HCT116 (cell line): ENCODE measurements around the gene TAS2R60. TPM values are rescaled to one million over a fixed set of nuclear protein-coding genes. Genes with fewer than 3 reads are reported as not detected.

Source experiments
- ATAC-seq: fragments of 200-7000 bp; cut with Tn5 transposase; 2 replicates; pipeline ENCODE4 v1.9.1; 2020; ENCODE audit warnings: mild to moderate bottlenecking, moderate library complexity
- BruUV-seq: library from RNA; stranded (reverse); fragments of 400-500 nt; replicated peaks from 2 replicates; lab custom pipeline; 2021; lab: Mats Ljungman, UMichigan
- CTCF ChIA-PET: fragments of 300-600 bp; sonication (Branson Sonifier 250); formaldehyde crosslinking; loops from one replicate; lab custom pipeline; 2021; ENCODE audit warnings: antibody characterized with exemption; lab: Charles Lee
- POLR2A ChIA-PET: fragments of 300-600, 350-600 bp; sonication (Branson Sonifier 250); formaldehyde crosslinking; loops from one replicate; lab custom pipeline; 2021; ENCODE audit warnings: antibody characterized with exemption; lab: Charles Lee
- RAD21 ChIA-PET, 2 experiments: fragments of 300-600 bp; sonication (Branson Sonifier 250); formaldehyde crosslinking; loops; one replicate each; lab custom pipeline; 2023; ENCODE audit warnings: low total read pairs in 2 of 2; ENCODE audit not compliant: uncharacterized antibody in 2 of 2, unreplicated experiment in 2 of 2, low non-redundant PET in 1 of 2; lab: Charles Lee
- DNase-seq: peaks from one replicate; pipeline ENCODE4 v3.0.0-alpha.2; 2010; ENCODE audit warnings: low read depth, low spot score
- H2AFZ ChIP-seq: fragments of 200-600 bp; shearing (Covaris generic), sonication (generic); 2 replicates; pipeline ENCODE4 v1.6.1; 2017; ENCODE audit warnings: low read depth, mixed run types, mixed read lengths, antibody characterized with exemption, low read length; ENCODE audit not compliant: poor library complexity, severe bottlenecking
- H3K27ac ChIP-seq: 2 replicates; pipeline ENCODE4 v1.5.1; 2012; ENCODE audit warnings: low read depth, low read length
- H3K27me3 ChIP-seq: fragments of 200-600 bp; sonication (generic); 2 replicates; pipeline ENCODE4 v1.6.1; 2016; ENCODE audit warnings: mixed run types, low read length, mixed read lengths; ENCODE audit not compliant: insufficient read depth
- H3K36me3 ChIP-seq, 2 experiments: fragments of 200-500 bp in 1 of 2; fragments of 200-600 bp in 1 of 2; sonication (Bioruptor generic) in 1 of 2; sonication (generic) in 1 of 2; 2 replicates each; pipeline versions ENCODE4 v1.5.1 to v1.6.1; 2014 to 2016; ENCODE audit warnings: low read length in 2 of 2, inconsistent platforms in 1 of 2, mixed read lengths in 1 of 2, mixed run types in 1 of 2; ENCODE audit not compliant: insufficient read depth in 2 of 2, control insufficient read depth in 1 of 2
- H3K4me1 ChIP-seq, 2 experiments: fragments of 200-600 bp in 1 of 2; sonication (generic) in 1 of 2; 2 replicates each; pipeline versions ENCODE4 v1.5.1 to v1.6.1; 2012 to 2017; ENCODE audit warnings: low read length in 2 of 2, inconsistent platforms in 1 of 2, mild to moderate bottlenecking in 1 of 2, mixed read lengths in 1 of 2, mixed run types in 1 of 2, moderate library complexity in 1 of 2; ENCODE audit not compliant: insufficient read depth in 2 of 2, control insufficient read depth in 1 of 2
- H3K4me2 ChIP-seq: fragments of 200-600 bp; sonication (generic); 2 replicates; pipeline ENCODE4 v1.6.1; 2017; ENCODE audit warnings: mixed run types, low read length, mixed read lengths
- H3K4me3 ChIP-seq, 2 experiments: fragments of 200-600 bp in 1 of 2; sonication (generic) in 1 of 2; replicated peaks in 1 of 2; 2 replicates each; pipeline ENCODE4 v1.5.1; 2011 to 2016; ENCODE audit warnings: low read length in 2 of 2, control low read depth in 1 of 2, low read depth in 1 of 2, mild to moderate bottlenecking in 1 of 2, mixed read lengths in 1 of 2, mixed run types in 1 of 2
- H3K79me2 ChIP-seq: fragments of 200-600 bp; sonication (generic); 2 replicates; pipeline ENCODE4 v1.6.1; 2017; ENCODE audit warnings: mild to moderate bottlenecking, mixed run types, low read length, moderate library complexity, mixed read lengths; ENCODE audit not compliant: insufficient read depth
- H3K9ac ChIP-seq: fragments of 200-600 bp; sonication (generic); 2 replicates; pipeline ENCODE4 v1.6.1; 2016; ENCODE audit warnings: low read length, mixed read lengths
- H3K9me2 ChIP-seq: fragments of 200-600 bp; sonication (generic), shearing (Covaris generic); 2 replicates; pipeline ENCODE4 v1.6.1; 2017; ENCODE audit warnings: mixed run types, mild to moderate bottlenecking, moderate library complexity; ENCODE audit not compliant: insufficient read depth
- H3K9me3 ChIP-seq, 2 experiments: fragments of 200-500 bp in 1 of 2; fragments of 200-600 bp in 1 of 2; sonication (Bioruptor generic) in 1 of 2; sonication (generic) in 1 of 2; 2 replicates each; pipeline ENCODE4 v1.6.1; 2014 to 2017; ENCODE audit warnings: low read length in 2 of 2, mixed read lengths in 2 of 2, inconsistent platforms in 1 of 2, low read depth in 1 of 2, mild to moderate bottlenecking in 1 of 2, mixed run types in 1 of 2, moderate library complexity in 1 of 2; ENCODE audit not compliant: control insufficient read depth in 1 of 2, insufficient read depth in 1 of 2
- H4K20me1 ChIP-seq: fragments of 200-600 bp; sonication (generic), shearing (Covaris generic); 2 replicates; pipeline ENCODE4 v1.6.1; 2017; ENCODE audit warnings: mixed run types, mild to moderate bottlenecking, moderate library complexity; ENCODE audit not compliant: insufficient read depth
- CBX3 ChIP-seq: IDR thresholded peaks from 2 replicates; pipeline ENCODE4 v1.6.1; 2012; ENCODE audit warnings: low read depth
- ELF1 ChIP-seq: IDR thresholded peaks from 2 replicates; pipeline ENCODE4 v1.6.1; 2012; ENCODE audit warnings: low read depth, borderline replicate concordance
- EZH2phosphoT487 ChIP-seq: fragments of 200-600 bp; IDR thresholded peaks from 2 replicates; pipeline ENCODE4 v1.6.1; 2018; ENCODE audit warnings: antibody characterized with exemption, borderline replicate concordance
- FOSL1 ChIP-seq: IDR thresholded peaks from 2 replicates; pipeline ENCODE4 v1.6.1; 2012; ENCODE audit warnings: low read depth
- RAD21 ChIP-seq: IDR thresholded peaks from 2 replicates; pipeline ENCODE4 v1.6.1; 2012; ENCODE audit warnings: low read depth, mild to moderate bottlenecking
- SIN3A ChIP-seq: IDR thresholded peaks from 2 replicates; pipeline ENCODE4 v1.6.1; 2012; ENCODE audit warnings: low read depth
- SRF ChIP-seq: IDR thresholded peaks from 2 replicates; pipeline ENCODE4 v1.6.1; 2012; ENCODE audit warnings: low read depth
- YY1 ChIP-seq: IDR thresholded peaks from 2 replicates; pipeline ENCODE4 v1.6.1; 2011; ENCODE audit warnings: low read length, low read depth, moderate library complexity, mild to moderate bottlenecking; ENCODE audit not compliant: insufficient replicate concordance; ENCODE audit errors: extremely low read depth
- ZNF274 ChIP-seq: fragments of 200-500 bp; sonication (Bioruptor generic); IDR thresholded peaks from 2 replicates; pipeline ENCODE4 v1.6.1; 2014; ENCODE audit warnings: mild to moderate bottlenecking, low read depth, low read length, inconsistent platforms
- intact Hi-C: fragments of 100-400 bp; cut with micrococcal nuclease; formaldehyde crosslinking; loops from 2 replicates; pipeline ENCODE4 v1.10.0; 2022
- total RNA-seq: library from RNA; stranded (reverse); gene quantifications from one replicate; pipeline ENCODE4 v1.2.1, GENCODE V29; 2021; ENCODE audit not compliant: unreplicated experiment
- TF ChIP-seq, protein P1 (sequence below): IDR thresholded peaks from 2 replicates; pipeline ENCODE4 v1.6.1; 2012
- TF ChIP-seq, protein P2 (sequence below), 3 experiments: fragments of 200-600 bp in 1 of 3; sonication (generic) in 1 of 3; IDR thresholded peaks in 2 of 3; conservative IDR thresholded peaks in 1 of 3; 2 replicates each; pipeline ENCODE4 v1.5.1; 2012 to 2017; ENCODE audit warnings: low read depth in 2 of 3, low read length in 2 of 3, antibody characterized with exemption in 1 of 3, borderline replicate concordance in 1 of 3, control low read depth in 1 of 3, mild to moderate bottlenecking in 1 of 3, mixed read lengths in 1 of 3, mixed run types in 1 of 3, moderate library complexity in 1 of 3; ENCODE audit not compliant: insufficient read depth in 1 of 3

TAS2R60 gene
- total RNA-seq, 1 experiment from 2014 or later = not detected

GRCh38 chr7:143415742-143416397 is 27.4 kb upstream of the TAS2R60 start:
- ATAC-seq = no peak
- Histone ChIP-seq H3K79me2 (no peaks in the 10 kb centered on the region), H3K27ac (no peak overlapping the region), H3K9ac (no peak overlapping the region), H4K20me1 (no peaks in the 10 kb centered on the region), H3K4me2 (no peak overlapping the region), H3K27me3 (no peaks in the 10 kb centered on the region), H3K4me3 (no peak overlapping the region), H3K9me2 (no peaks in the 10 kb centered on the region), H3K9me3 (no peaks in the 10 kb centered on the region), H3K4me1 (no peaks in the 10 kb centered on the region), H3K36me3 (no peaks in the 10 kb centered on the region), H2AFZ (peak overlapping the region; percentile 98)
- DNase-seq = no peak
- CTCF ChIA-PET = interaction anchor here (1.0 to 1.2 kb wide), 2 partner anchors 82 to 175 kb away, joined by 3 read pairs; no protein-coding TSS in a partner anchor
- no peak for TF ChIP-seq SRF
- TF ChIP-seq ELF1 = no peak
- TF ChIP-seq EZH2phosphoT487 = no peak
- TF ChIP-seq, protein P1, sequence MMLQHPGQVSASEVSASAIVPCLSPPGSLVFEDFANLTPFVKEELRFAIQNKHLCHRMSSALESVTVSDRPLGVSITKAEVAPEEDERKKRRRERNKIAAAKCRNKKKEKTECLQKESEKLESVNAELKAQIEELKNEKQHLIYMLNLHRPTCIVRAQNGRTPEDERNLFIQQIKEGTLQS = no peak
- TF ChIP-seq FOSL1 = no peak
- TF ChIP-seq YY1 = no peak
- TF ChIP-seq ZNF274 = no peak
- POLR2A ChIA-PET = interaction anchor here (1.6 kb wide), 1 partner anchor 8 kb away, joined by 3 read pairs; no protein-coding TSS in a partner anchor
- no TSS peak for BruUV-seq
- RAD21 ChIA-PET = interaction anchor here in 1 of 2 experiments (0.6 kb wide), 1 partner anchor 78 kb away, joined by 5 read pairs; no protein-coding TSS in a partner anchor
- intact Hi-C loops = no loop called here

DNA sequence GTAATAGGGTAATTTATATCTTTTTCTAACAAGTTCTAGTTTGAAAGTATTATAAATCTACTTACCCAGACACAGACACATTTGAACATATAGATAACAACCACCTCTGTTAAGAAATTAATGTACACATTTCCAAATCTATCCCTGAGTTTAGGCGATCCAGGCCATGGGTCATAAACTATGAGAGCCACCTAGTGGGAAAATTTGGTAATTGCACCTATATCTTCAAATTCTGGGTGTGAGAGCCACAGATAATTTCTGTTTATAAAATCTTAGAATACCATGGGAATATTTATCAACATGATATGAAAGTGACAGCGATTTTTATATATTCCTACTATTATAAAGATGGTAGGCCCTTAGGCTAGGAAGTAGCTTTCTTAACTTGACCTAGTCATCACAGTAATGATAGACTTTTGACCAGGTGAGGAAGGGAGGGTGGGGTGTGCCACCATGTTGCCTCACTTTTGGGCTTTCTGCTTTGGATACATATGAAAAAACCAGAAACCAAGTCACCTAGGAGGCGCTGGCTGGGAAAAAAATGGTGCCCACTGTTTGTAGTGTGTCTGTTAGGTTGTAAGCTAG is 26.6 kb upstream of the TAS2R60 start:
- H2AFZ ChIP-seq = peak overlapping the region; percentile 98
- H3K9ac ChIP-seq = no peak overlapping the region
- H3K4me3 ChIP-seq = no peak overlapping the region
- ATAC-seq (peak; percentile 75), DNase-seq (peak; percentile 48)
- TF ChIP-seq CBX3 (0 out of 2 replicates have a peak, but pooled peaks have one; percentile 36), SIN3A (no peak), RAD21 (peak; percentile 81)
- TF ChIP-seq, protein P2, sequence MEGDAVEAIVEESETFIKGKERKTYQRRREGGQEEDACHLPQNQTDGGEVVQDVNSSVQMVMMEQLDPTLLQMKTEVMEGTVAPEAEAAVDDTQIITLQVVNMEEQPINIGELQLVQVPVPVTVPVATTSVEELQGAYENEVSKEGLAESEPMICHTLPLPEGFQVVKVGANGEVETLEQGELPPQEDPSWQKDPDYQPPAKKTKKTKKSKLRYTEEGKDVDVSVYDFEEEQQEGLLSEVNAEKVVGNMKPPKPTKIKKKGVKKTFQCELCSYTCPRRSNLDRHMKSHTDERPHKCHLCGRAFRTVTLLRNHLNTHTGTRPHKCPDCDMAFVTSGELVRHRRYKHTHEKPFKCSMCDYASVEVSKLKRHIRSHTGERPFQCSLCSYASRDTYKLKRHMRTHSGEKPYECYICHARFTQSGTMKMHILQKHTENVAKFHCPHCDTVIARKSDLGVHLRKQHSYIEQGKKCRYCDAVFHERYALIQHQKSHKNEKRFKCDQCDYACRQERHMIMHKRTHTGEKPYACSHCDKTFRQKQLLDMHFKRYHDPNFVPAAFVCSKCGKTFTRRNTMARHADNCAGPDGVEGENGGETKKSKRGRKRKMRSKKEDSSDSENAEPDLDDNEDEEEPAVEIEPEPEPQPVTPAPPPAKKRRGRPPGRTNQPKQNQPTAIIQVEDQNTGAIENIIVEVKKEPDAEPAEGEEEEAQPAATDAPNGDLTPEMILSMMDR (IDR thresholded peaks at IDR 0.05 in 2 of 3, conservative IDR thresholded peaks at IDR 0.05 in 1 of 3; ENCODE audit: borderline replicate concordance in 1 of 3, insufficient read depth in 1 of 3, low read depth in 2 of 3, low read length in 2 of 3) = peak; percentile 53 to 80 (median 75)
- no peaks in the 10 kb centered on the region for H4K20me1 ChIP-seq
- no peak overlapping the region for H3K4me2 ChIP-seq
- H3K4me1 ChIP-seq = no peaks in the 10 kb centered on the region
- H3K79me2 ChIP-seq = no peaks in the 10 kb centered on the region
- H3K27me3 ChIP-seq = no peaks in the 10 kb centered on the region
- no peaks in the 10 kb centered on the region for H3K9me2 ChIP-seq
- RAD21 ChIA-PET = interaction anchor here in 1 of 2 experiments (0.6 kb wide), 1 partner anchor 79 kb away, joined by 5 read pairs; no protein-coding TSS in a partner anchor
- no TSS peak for BruUV-seq
- H3K27ac ChIP-seq = no peak overlapping the region
- no peaks in the 10 kb centered on the region for H3K36me3 ChIP-seq
- intact Hi-C loops = no loop called here
- H3K9me3 ChIP-seq = no peaks in the 10 kb centered on the region
- CTCF ChIA-PET = interaction anchor here (1.0 to 1.2 kb wide), 2 partner anchors 82 to 176 kb away, joined by 3 read pairs; no protein-coding TSS in a partner anchor
- POLR2A ChIA-PET = interaction anchor here (1.6 kb wide), 1 partner anchor 9 kb away, joined by 3 read pairs; no protein-coding TSS in a partner anchor
